ENCODE results near the gene REEP6.

The REEP6 gene

GRCh38 chr19:1447944-1448343, 43.0 kb upstream of the REEP6 start:
- TF ChIP-seq CTCF (IDR thresholded peaks at IDR 0.05) = no peak

- no peak for TF ChIP-seq CTCF (IDR thresholded peaks at IDR 0.05)
Measured at GRCh38 chr19:1449467-1450442, 41.2 kb upstream of the REEP6 start, which contains the start of gene APC2. TSS of gene APC2 (plus strand) at chr19:1450121. CDS start at chr19:1453002, 2,881 bp downstream.

GRCh38 chr19:1450735-1451731, 39.9 kb upstream of the REEP6 start:
- no peak for TF ChIP-seq CTCF (IDR thresholded peaks at IDR 0.05)

- no peak for TF ChIP-seq CTCF (IDR thresholded peaks at IDR 0.05)
Measured at GRCh38 chr19:1451916-1452801, 38.8 kb upstream of the REEP6 start.

- no peak for TF ChIP-seq CTCF (IDR thresholded peaks at IDR 0.05)
Measured at GRCh38 chr19:1452802-1453524, 38.0 kb upstream of the REEP6 start.

GRCh38 chr19:1453525-1454364, 37.2 kb upstream of the REEP6 start:
- TF ChIP-seq CTCF (IDR thresholded peaks at IDR 0.05) = no peak

All from LNCAP (cell line).